K562 (cell line): Measurements from ENCODE around the gene CLIP2. TPM values are rescaled to one million over a fixed set of nuclear protein-coding genes. Genes with fewer than 3 reads are reported as not detected.
A peak's percentile ranks its signal among the peaks of the same experiment; 100 is the strongest.

ENCODE experiments used
- LCOR ChIP-seq: sonication (generic); formaldehyde crosslinking; IDR thresholded peaks from 2 replicates; pipeline ENCODE4 v1.8.0; 2022; ENCODE audit warnings: mild to moderate bottlenecking, missing genetic modification reagents
- MBD2 ChIP-seq: sonication (generic); IDR thresholded peaks from 2 replicates; pipeline ENCODE4 v1.6.1; 2016; ENCODE audit warnings: low read depth, borderline replicate concordance
- MIER1 ChIP-seq: fragments of 450-650 bp; IDR thresholded peaks from 2 replicates; pipeline ENCODE4 v1.6.1; 2016; ENCODE audit warnings: antibody characterized with exemption, mild to moderate bottlenecking, low read depth
- POLR2AphosphoS2 ChIP-seq: IDR thresholded peaks from 2 replicates; pipeline ENCODE4 v1.6.1; 2012; ENCODE audit warnings: low read length, improper control_type of control experiment
- PTTG1 ChIP-seq: fragments of 450-650 bp; IDR thresholded peaks from 2 replicates; pipeline ENCODE4 v1.6.1; 2016; ENCODE audit warnings: low read depth, mild to moderate bottlenecking, missing genetic modification characterization, missing compliant biosample characterization
- TGIF2 ChIP-seq: sonication (generic); formaldehyde crosslinking; IDR thresholded peaks from 2 replicates; pipeline ENCODE4 v1.8.1; 2022; ENCODE audit warnings: mild to moderate bottlenecking, missing genetic modification reagents, moderate library complexity
- XRCC5 ChIP-seq: fragments of 200-400 bp; formaldehyde crosslinking; IDR thresholded peaks from 2 replicates; pipeline ENCODE4 v1.6.1; 2017; ENCODE audit warnings: low read depth, mild to moderate bottlenecking, low read length
- ZFP1 ChIP-seq: fragments of 450-650 bp; formaldehyde crosslinking; IDR thresholded peaks from 2 replicates; pipeline ENCODE4 v1.4.0; 2020; ENCODE audit warnings: mild to moderate bottlenecking, mixed read lengths
- ZNF23 ChIP-seq: fragments of 250-450 bp; sonication (Bioruptor Pico); IDR thresholded peaks from 2 replicates; pipeline ENCODE4 v1.4.0; 2020; ENCODE audit warnings: mild to moderate bottlenecking
- ZNF707 ChIP-seq: fragments of 250-450 bp; sonication (Bioruptor Pico); conservative IDR thresholded peaks from 2 replicates; pipeline ENCODE4 v1.8.0; 2022; ENCODE audit warnings: inconsistent platforms, mild to moderate bottlenecking, moderate library complexity
- ZNF75A ChIP-seq: fragments of 450-650 bp; formaldehyde crosslinking; IDR thresholded peaks from 2 replicates; pipeline ENCODE4 v1.4.0; 2020; ENCODE audit warnings: mild to moderate bottlenecking
- polyA plus RNA-seq, 8 experiments: library from polyadenylated mRNA; depleted of rRNA in 4 of 8; stranded (reverse) in 5 of 8; unstranded in 3 of 8; fragments of >200 nt; fragmentation: Nextera tagmentation in 2 of 8; fragmentation: Illumina TruSeq in 1 of 8; extraction: Ambion mirVana in 2 of 8; extraction: Trizol in 1 of 8; gene quantifications; 2 replicates each; pipeline versions ENCODE4 v1.2.1 to v1.2.3, GENCODE V29; 2011 to 2014; ENCODE audit warnings: inconsistent platforms in 1 of 8, missing spikeins in 1 of 8
- total RNA-seq, 7 experiments: library from RNA; depleted of rRNA in 6 of 7; stranded (reverse); fragments of >200 nt in 6 of 7; fragmentation: Illumina TruSeq in 2 of 7; extraction: Trizol in 2 of 7; gene quantifications; 2 replicates each; pipeline versions ENCODE4 v1.2.1 to v1.2.3, GENCODE V29; 2011 to 2021; ENCODE audit warnings: low replicate concordance in 1 of 7
- TF ChIP-seq, protein P1 (sequence below): fragments of 450-650 bp; IDR thresholded peaks from 2 replicates; pipeline ENCODE4 v1.6.1; 2018; ENCODE audit not compliant: partially characterized antibody
- TF ChIP-seq, protein P2 (sequence below): fragments of 450-650 bp; conservative IDR thresholded peaks from 2 replicates; pipeline ENCODE4 v1.6.1; 2016; ENCODE audit warnings: missing genetic modification characterization, low read depth, mild to moderate bottlenecking, missing compliant biosample characterization, moderate library complexity
- TF ChIP-seq, protein P3 (sequence below): fragments of 450-650 bp; IDR thresholded peaks from 2 replicates; pipeline ENCODE4 v1.6.1; 2016; ENCODE audit warnings: antibody characterized with exemption
- TF ChIP-seq, protein P4 (sequence below): sonication (generic); formaldehyde crosslinking; IDR thresholded peaks from 2 replicates; pipeline ENCODE4 v1.8.0; 2022; ENCODE audit warnings: mild to moderate bottlenecking, low read depth, missing genetic modification reagents
- TF ChIP-seq, protein P5 (sequence below), 3 experiments: fragments of 200-800 bp in 1 of 3; sonication (Bioruptor generic) in 1 of 3; sonication (generic) in 1 of 3; formaldehyde crosslinking in 1 of 3; IDR thresholded peaks; 2 replicates each; pipeline versions ENCODE4 v1.6.1 to v1.8.0; 2016 to 2022; ENCODE audit warnings: mild to moderate bottlenecking in 2 of 3, missing compliant biosample characterization in 2 of 3, missing genetic modification characterization in 2 of 3, missing genetic modification reagents in 1 of 3

Gene CLIP2
- total and polyA plus RNA-seq, 9 of the 15 experiments (the other 6 are each of a cell fraction or from before 2014, with no cell fraction given), result 0.07 to 5.4 (median 2.1) TPM

DNA sequence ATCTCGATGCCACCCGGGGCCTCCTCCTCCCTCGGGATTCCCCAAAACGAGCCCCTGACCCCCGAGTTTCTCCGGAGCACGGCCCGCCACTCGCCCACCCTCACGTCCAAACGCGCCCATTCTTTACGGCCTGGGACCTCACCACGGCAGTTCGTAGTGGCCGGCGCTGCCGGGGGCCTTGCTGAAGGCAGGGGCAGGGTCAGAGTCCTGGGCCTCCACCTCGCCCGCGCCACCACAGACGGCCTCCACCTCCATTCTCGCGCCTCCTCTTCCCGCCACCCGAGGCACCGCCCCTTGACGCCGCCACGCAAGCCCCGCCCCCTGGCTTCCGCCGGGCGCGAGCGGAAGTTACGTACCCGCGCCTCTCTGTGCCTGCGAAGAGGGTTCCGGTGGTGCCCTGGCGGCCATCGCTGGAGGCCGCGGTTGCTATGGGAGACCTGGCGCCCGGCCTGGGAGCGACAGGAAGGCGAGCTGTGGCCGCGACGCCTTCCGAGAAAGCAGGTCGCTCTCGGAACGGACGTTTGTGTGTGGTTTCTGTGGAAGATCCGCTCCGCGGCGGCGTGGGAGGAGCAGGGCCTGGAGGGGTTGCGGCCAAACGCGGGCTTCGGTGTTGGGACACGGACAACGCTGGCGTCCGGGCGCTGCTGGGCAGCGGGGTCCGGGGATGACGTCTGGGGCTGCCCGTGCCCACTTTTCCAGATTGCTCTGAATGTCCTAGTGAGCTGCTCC, 34.9 kb upstream of the CLIP2 start, which contains the start of gene RFC2 (continued):
- TF ChIP-seq, protein P1, sequence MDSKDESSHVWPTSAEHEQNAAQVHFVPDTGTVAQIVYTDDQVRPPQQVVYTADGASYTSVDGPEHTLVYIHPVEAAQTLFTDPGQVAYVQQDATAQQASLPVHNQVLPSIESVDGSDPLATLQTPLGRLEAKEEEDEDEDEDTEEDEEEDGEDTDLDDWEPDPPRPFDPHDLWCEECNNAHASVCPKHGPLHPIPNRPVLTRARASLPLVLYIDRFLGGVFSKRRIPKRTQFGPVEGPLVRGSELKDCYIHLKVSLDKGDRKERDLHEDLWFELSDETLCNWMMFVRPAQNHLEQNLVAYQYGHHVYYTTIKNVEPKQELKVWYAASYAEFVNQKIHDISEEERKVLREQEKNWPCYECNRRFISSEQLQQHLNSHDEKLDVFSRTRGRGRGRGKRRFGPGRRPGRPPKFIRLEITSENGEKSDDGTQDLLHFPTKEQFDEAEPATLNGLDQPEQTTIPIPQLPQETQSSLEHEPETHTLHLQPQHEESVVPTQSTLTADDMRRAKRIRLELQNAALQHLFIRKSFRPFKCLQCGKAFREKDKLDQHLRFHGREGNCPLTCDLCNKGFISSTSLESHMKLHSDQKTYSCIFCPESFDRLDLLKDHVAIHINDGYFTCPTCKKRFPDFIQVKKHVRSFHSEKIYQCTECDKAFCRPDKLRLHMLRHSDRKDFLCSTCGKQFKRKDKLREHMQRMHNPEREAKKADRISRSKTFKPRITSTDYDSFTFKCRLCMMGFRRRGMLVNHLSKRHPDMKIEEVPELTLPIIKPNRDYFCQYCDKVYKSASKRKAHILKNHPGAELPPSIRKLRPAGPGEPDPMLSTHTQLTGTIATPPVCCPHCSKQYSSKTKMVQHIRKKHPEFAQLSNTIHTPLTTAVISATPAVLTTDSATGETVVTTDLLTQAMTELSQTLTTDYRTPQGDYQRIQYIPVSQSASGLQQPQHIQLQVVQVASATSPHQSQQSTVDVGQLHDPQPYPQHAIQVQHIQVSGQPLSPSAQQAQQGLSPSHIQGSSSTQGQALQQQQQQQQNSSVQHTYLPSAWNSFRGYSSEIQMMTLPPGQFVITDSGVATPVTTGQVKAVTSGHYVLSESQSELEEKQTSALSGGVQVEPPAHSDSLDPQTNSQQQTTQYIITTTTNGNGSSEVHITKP, result peak; percentile 13
- TF ChIP-seq MBD2 (peak; percentile 76; the same call in 1 of the 2 replicates), ZNF707 (CRISPR knock-in tag) (no peak), ZNF23 (CRISPR knock-in tag) (no peak), TGIF2 (CRISPR knock-in tag) (no peak), POLR2AphosphoS2 (no peak; the same call in 1 of the 2 replicates), ZNF75A (CRISPR knock-in tag) (no peak), LCOR (peak; percentile 97), ZFP1 (CRISPR knock-in tag) (no peak), MIER1 (no peak), XRCC5 (peak; percentile 68; the same call in 1 of the 2 replicates), PTTG1 (tag) (no peak)
- TF ChIP-seq, protein P2, sequence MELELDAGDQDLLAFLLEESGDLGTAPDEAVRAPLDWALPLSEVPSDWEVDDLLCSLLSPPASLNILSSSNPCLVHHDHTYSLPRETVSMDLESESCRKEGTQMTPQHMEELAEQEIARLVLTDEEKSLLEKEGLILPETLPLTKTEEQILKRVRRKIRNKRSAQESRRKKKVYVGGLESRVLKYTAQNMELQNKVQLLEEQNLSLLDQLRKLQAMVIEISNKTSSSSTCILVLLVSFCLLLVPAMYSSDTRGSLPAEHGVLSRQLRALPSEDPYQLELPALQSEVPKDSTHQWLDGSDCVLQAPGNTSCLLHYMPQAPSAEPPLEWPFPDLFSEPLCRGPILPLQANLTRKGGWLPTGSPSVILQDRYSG (tag), result 0 out of 2 replicates have a peak, but pooled peaks have one; percentile 13
- TF ChIP-seq, protein P3, sequence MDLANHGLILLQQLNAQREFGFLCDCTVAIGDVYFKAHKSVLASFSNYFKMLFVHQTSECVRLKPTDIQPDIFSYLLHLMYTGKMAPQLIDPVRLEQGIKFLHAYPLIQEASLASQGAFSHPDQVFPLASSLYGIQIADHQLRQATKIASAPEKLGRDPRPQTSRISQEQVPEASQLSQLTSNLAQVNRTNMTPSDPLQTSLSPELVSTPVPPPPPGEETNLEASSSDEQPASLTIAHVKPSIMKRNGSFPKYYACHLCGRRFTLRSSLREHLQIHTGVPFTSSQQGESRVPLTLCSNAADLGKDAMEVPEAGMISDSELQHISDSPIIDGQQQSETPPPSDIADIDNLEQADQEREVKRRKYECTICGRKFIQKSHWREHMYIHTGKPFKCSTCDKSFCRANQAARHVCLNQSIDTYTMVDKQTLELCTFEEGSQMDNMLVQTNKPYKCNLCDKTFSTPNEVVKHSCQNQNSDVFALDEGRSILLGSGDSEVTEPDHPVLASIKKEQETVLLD, result no peak; the same call in 1 of the 2 replicates
- TF ChIP-seq, protein P4, sequence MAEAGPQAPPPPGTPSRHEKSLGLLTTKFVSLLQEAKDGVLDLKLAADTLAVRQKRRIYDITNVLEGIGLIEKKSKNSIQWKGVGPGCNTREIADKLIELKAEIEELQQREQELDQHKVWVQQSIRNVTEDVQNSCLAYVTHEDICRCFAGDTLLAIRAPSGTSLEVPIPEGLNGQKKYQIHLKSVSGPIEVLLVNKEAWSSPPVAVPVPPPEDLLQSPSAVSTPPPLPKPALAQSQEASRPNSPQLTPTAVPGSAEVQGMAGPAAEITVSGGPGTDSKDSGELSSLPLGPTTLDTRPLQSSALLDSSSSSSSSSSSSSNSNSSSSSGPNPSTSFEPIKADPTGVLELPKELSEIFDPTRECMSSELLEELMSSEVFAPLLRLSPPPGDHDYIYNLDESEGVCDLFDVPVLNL, result peak; percentile 94
- TF ChIP-seq, protein P5, sequence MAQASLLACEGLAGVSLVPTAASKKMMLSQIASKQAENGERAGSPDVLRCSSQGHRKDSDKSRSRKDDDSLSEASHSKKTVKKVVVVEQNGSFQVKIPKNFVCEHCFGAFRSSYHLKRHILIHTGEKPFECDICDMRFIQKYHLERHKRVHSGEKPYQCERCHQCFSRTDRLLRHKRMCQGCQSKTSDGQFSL (CRISPR knock-in tag; IDR thresholded peaks at IDR 0.05), result peak; percentile 77; the same call in 1 of the 2 replicates
- TF ChIP-seq, protein P5 (tag; IDR thresholded peaks at IDR 0.05), result no peak
